ENCODE data around the gene SMARCD1.

DNA sequence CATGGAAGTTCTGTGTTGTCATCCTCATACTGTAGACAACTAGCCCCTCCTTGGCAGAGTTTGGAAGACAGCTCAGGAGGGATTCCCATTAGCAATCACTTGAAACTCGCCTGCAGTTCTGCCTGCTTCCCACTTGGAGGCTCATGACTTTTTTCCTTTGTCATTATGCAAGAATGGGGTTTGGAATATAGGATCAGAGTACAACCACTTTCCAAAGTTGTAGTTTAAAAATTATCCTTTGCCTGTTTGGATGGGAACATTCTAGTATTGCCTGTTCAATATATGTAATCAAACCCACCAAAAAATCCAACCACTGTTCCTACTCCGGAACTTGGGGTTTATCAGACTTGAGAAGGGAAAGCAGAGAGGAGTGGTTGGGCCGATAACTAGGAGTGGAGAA is 16.5 kb downstream of the SMARCD1 start:
- TF ChIP-seq, protein P1, sequence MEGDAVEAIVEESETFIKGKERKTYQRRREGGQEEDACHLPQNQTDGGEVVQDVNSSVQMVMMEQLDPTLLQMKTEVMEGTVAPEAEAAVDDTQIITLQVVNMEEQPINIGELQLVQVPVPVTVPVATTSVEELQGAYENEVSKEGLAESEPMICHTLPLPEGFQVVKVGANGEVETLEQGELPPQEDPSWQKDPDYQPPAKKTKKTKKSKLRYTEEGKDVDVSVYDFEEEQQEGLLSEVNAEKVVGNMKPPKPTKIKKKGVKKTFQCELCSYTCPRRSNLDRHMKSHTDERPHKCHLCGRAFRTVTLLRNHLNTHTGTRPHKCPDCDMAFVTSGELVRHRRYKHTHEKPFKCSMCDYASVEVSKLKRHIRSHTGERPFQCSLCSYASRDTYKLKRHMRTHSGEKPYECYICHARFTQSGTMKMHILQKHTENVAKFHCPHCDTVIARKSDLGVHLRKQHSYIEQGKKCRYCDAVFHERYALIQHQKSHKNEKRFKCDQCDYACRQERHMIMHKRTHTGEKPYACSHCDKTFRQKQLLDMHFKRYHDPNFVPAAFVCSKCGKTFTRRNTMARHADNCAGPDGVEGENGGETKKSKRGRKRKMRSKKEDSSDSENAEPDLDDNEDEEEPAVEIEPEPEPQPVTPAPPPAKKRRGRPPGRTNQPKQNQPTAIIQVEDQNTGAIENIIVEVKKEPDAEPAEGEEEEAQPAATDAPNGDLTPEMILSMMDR (IDR thresholded peaks at IDR 0.05) = peak; percentile 7 to 36 (median 28)
- TF ChIP-seq POLR2A (IDR thresholded peaks at IDR 0.05) = no peak
